ENCODE measurements around the gene FBLN1. TPM values are rescaled to one million over a fixed set of nuclear protein-coding genes. Genes with fewer than 3 reads are reported as not detected.

Gene FBLN1
- total and polyA plus RNA-seq, 2 donors (not counting 3 experiments of a cell fraction or from before 2014, with no cell fraction given): 1.2 to 4.0 TPM

DNA sequence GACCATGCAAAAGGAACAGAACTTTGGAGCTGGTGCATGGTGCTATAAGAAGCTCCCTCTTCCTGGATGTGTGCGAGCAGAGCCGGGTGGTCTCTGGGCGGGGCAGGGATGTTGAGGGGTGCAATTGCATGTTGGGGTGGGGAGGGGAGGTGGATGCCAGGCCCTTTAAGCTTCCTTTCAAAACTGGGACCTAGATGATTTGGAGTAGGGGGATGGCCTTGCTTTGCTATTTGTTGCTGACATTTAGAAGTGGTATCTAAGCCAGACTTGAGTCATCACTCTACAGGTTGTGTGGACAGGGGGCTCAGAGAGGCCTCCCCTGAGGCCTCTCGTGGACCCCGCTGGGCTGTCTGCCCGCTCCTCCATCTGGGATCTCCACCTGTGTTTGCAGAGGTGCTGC, 24.8 kb downstream of the FBLN1 start:
- POLR2A ChIA-PET: no interaction called here
- no peak overlapping the region for H3K9ac ChIP-seq (replicated peaks; ENCODE audit: extremely low read depth, insufficient read depth, low read length)
- intact Hi-C loops (cut with micrococcal nuclease) (no loop called here), dilution Hi-C loops (cut with MboI; ENCODE audit: extremely low pct_ligation_motif_present, low sequenced_read_pairs) (no loop called here)
- no peak for DNase-seq (ENCODE audit: low read depth, low spot score)
- H2AFZ ChIP-seq (ENCODE audit: low read depth, low read length): no peak overlapping the region
- no peaks in the 10 kb centered on the region for H3K79me2 ChIP-seq (ENCODE audit: control insufficient read depth, insufficient read depth, low read length)
- no peak overlapping the region for H3K4me2 ChIP-seq (ENCODE audit: insufficient read depth, low read length)
- no TSS peak for BruUV-seq (replicated peaks)
- no peak for FAIRE-seq
- no peaks in the 10 kb centered on the region for H3K27me3 ChIP-seq (ENCODE audit: control insufficient read depth in 2 of 2, insufficient read depth in 2 of 2, low read length in 2 of 2)
- no peaks in the 10 kb centered on the region for H4K20me1 ChIP-seq (replicated peaks; ENCODE audit: control insufficient read depth, extremely low read depth, insufficient read depth, low read length)
- H3K4me3 ChIP-seq (replicated peaks in 1 of 3; ENCODE audit: insufficient read depth in 1 of 3, low read depth in 1 of 3, low read length in 3 of 3): no peak overlapping the region
- TF ChIP-seq, protein P1, sequence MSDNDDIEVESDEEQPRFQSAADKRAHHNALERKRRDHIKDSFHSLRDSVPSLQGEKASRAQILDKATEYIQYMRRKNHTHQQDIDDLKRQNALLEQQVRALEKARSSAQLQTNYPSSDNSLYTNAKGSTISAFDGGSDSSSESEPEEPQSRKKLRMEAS (IDR thresholded peaks at IDR 0.05; ENCODE audit: insufficient read depth, insufficient read length): no peak
- TF ChIP-seq POLR2A (IDR thresholded peaks at IDR 0.05; ENCODE audit: low read depth, low read length): no peak
- TF ChIP-seq EZH2 (IDR thresholded peaks at IDR 0.05; ENCODE audit: borderline replicate concordance, low read depth, low read length, severe bottlenecking): no peak
- TF ChIP-seq JUN (IDR thresholded peaks at IDR 0.05; ENCODE audit: borderline replicate concordance, insufficient read depth, insufficient read length, low read depth): no peak
- TF ChIP-seq GATA2 (IDR thresholded peaks at IDR 0.05; ENCODE audit: insufficient read depth, insufficient read length, low read depth, low read length): no peak
- TF ChIP-seq POLR2AphosphoS5 (IDR thresholded peaks at IDR 0.05; ENCODE audit: insufficient read depth, low read depth, low read length): no peak
- no peak for TF ChIP-seq MYC (IDR thresholded peaks at IDR 0.05; ENCODE audit: low read depth, low read length)
- no peak for TF ChIP-seq CTCF (IDR thresholded peaks at IDR 0.05; ENCODE audit: extremely low read depth in 1 of 2, insufficient read depth in 1 of 2, low read depth in 1 of 2, low read length in 2 of 2)
- no peak for TF ChIP-seq FOS (IDR thresholded peaks at IDR 0.05; ENCODE audit: borderline replicate concordance, insufficient read depth, low read length)
- no peaks in the 10 kb centered on the region for H3K9me1 ChIP-seq (replicated peaks; ENCODE audit: control insufficient read depth, extremely low read depth, insufficient read depth, low read length)
- H3K36me3 ChIP-seq (ENCODE audit: control insufficient read depth in 2 of 2, extremely low read depth in 1 of 2, insufficient read depth in 2 of 2, low read length in 2 of 2): no peaks in the 10 kb centered on the region
- H3K9me3 ChIP-seq (replicated peaks; ENCODE audit: control insufficient read depth, insufficient read depth, low read length): no peaks in the 10 kb centered on the region
- H3K27ac ChIP-seq (ENCODE audit: insufficient read depth, low read depth, low read length): no peak overlapping the region
- CTCF ChIA-PET: interaction anchor here (1.5 to 1.8 kb wide), 2 partner anchors 10 to 27 kb away, joined by 3 to 4 read pairs; no protein-coding TSS in a partner anchor
- no peaks in the 10 kb centered on the region for H3K4me1 ChIP-seq (ENCODE audit: control insufficient read depth, extremely low read depth, insufficient read depth, low read length)

Measured in endothelial cell of umbilical vein (primary cell).